Esophagus squamous epithelium (tissue), 4 donors: ENCODE results near the gene ABCB10.

Experiments
- CTCF ChIP-seq, 6 experiments: fragments of 450-650 bp in 4 of 6; fragments of 200-600 bp in 2 of 6; sonication (generic) in 2 of 6; IDR thresholded peaks; one replicate each; pipeline ENCODE4 v1.5.1; 2016 to 2019; ENCODE audit warnings: antibody characterized with exemption in 6 of 6, mild to moderate bottlenecking in 4 of 6, moderate library complexity in 4 of 6
- POLR2A ChIP-seq, 4 donors: fragments of 450-650 bp; IDR thresholded peaks; one replicate each; pipeline ENCODE4 v1.6.1; 2017; ENCODE audit warnings: antibody characterized with exemption in 4 of 4, mild to moderate bottlenecking in 4 of 4, moderate library complexity in 3 of 4

GRCh38 chr1:229557913-229558414 lies 543 bp downstream of the ABCB10 start:
- TF ChIP-seq CTCF (IDR thresholded peaks at IDR 0.05) (no peak), POLR2A (IDR thresholded peaks at IDR 0.05) (no peak)
